Activated naive CD8-positive, alpha-beta T cell treated with anti-CD3 and anti-CD28 coated beads, Interleukin-2, amount 50 U/mL, for 16 hours (primary cell): ENCODE measurements around the gene RBM47.
"Not testable (repeated sequence)": the region's sequence is repeated elsewhere in the genome, so short reads cannot be mapped to it uniquely, and the experiment has no call there.

ENCODE experiments used
- DNase-seq: peaks from one replicate; pipeline ENCODE4 v3.0.0-alpha.2; 2020; ENCODE audit warnings: low read depth, low spot score

Gene RBM47

DNA sequence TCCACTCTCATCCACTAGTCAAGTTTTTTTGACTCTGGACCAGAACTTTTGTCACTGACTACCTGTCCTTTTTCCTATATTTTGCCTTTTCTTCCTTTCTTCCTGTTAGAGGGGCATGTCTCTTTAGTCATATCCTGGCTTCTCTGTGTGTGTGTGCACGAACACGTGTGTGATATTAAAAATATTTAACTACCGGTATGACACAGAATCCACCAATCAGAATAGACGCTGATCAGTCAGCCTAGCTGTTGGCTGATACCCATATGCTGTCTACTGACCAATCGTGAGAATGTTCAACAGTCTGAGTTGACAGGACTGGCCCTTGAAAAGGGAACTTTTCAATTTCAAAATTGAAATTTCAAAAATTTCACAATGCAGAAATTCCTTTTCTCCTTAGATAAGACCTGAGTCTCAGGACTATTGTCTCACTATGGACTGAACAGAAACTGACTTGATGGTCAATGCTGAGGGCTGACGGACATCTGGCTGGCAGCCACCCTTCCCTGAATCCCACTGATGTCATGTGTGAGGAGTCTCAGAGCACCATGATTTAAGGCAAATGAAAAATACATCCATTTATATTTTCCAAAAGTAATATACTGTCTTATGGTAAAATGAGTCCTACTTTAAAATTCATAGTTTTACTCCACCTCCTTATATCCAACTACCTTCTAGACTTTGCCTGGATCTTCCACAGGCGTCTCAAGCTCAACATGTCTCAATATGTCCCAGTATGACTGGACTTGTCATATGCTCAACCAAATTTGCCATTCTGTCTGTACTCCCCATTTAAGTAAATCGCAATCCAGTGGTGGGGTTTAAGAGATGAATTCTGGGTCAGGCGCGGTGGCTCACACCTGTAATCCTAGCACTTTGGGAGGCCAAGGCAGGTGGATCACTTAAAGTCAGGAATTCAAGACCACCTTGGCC, 216.5 kb downstream of the RBM47 start:
- no peak for DNase-seq

DNA sequence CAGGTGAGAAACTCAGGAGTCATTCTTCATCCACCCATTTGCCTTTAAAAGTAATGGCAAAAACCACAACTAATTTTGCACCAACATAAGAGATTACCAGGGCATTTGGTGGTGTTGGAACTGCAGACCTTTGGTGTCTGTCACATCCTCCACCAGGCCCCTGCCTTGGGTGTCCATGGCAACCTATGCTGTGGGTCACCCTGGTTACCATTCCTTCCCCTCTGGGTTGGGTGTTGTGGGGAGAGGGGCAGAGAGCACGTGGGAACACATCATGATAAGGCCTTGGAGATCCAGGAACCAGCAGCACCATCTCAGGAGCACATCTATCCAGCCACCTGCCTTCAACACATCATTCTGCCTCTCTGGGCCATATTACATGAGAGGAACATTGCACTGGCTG, 217.3 kb downstream of the RBM47 start:
- DNase-seq, result no peak

DNA sequence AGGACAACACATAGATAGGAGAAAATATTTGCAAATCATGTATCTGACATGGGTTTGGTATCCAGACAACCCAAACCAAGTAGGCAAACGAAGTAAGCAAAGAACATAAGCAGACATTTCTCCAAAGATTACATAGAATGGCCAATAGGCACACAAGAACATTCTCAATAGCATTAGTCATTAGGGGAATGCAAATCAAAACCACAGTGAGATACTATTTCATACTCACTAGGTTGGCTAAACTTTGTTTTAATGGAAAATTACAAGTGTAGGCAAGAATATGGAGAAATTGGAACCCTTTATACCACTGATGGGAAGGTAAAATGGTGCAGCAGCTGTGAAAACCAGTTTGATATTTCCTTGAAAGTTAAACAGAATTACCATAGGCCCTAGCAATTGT, 219.8 kb downstream of the RBM47 start:
- no peak for DNase-seq

DNA sequence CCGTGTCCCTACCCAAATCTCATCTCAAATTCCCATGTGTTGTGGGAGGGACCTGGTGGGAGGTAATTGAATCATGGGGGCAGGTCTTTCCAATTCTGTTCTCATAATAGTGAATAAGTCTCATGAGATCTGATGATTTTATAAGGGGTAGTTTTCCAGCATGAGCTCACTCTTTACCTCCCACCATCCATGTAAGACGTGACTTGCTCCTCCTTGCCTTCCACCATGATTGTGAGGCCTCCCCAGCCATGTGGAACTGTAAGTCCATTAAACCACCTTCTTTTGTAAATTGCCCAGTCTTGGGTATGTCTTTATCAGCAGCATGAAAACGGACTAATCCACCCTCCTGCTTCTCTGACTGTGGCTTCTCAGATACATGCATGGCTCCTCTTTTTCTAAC, 222.2 kb downstream of the RBM47 start:
- DNase-seq, result not testable (repeated sequence)

DNA sequence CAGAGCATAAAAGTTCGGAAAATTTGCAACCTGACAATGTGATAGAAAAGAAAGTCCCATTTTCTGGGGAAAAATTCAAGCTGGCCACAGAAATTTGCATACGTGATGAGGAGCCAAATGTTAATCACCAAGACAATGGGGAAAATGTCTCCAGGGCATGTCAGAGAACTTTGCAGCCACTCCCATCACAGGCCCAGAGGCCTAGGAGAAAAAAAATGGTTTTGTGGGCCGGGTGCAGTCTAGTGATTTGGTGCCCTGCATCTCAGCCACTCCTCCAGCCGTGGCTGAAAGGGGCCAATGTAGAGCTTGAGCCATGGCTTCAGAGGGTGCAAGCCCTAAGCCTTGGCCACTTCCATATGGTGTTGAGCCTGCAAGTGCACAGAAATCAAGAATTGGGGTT, 223.3 kb downstream of the RBM47 start:
- DNase-seq, result no peak

DNA sequence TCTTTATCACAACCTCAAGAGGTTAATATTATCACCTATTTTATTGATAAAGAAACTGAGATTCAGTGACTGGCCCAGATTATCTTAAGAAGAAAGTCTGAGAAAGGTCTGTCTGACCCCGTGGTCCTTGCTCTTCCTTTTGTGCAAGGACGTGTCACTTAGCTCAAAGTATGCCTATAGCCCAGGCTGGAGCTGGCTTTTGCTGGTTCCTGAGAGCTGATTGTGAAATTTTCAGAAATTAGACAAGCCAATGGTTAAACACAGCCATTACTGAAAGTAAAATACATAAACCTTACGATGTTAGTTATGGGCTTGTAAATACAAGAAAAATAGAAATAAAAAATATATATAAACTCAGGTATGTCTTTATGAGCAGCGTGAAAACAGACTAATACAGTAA, 224.5 kb downstream of the RBM47 start:
- DNase-seq, result no peak

DNA sequence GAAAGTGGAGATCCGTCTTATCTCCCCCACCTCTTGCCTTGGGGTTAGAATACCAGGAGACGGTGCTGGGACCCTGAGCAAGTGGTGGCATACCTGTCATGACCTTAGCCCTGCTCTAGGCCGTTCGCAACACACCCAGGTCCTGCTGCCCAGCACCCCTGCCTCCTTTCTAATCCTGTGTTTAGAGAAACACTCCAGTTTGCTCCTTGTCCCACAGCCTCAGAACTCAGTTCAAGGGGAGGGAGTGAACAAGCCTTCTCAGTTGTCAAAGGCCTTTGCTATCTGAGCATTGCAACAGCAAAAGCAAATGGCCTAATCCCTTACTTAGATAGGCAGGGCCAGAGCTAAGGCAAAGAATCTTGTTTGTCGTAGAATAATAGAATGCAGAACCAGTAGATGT, 226.6 kb downstream of the RBM47 start:
- DNase-seq, result no peak

DNA sequence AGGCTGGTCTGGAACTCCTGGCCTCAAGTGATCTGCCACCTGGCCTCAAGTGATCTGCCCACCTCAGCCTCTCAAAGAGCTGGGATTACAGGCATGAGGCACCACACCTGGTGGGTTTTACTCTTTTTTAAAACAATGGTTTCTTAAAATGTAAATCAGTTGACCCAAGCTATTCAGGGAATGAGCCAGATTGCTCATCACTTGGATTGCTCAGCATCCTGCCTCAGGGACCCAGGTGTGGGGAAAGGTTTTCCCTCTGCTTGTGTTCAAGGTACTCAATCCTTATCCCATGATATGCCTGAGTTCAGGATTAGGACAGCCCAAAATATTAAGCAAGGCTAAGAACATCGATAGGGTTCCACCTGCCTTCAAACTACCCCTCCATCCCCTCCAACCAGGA, 227.1 kb downstream of the RBM47 start:
- no peak for DNase-seq

DNA sequence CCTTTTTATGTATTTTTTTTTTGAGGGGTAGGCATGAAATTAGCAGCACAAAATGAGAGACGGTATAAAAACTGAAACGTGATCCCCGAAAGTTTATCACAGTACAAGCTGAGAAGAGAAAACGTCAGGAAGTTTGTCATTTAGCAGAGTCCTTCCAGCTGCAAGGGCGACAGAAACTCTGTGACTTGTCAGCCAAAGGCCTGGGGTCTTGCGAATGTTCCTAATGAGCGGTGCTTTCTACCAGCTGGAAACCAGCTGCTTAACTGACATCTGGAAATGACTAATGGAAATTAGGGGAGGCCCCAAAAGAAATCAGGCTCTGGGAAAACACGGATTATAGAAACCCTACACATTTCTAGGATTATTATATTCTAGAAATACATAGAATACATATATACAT, 228.0 kb downstream of the RBM47 start:
- DNase-seq, result no peak

DNA sequence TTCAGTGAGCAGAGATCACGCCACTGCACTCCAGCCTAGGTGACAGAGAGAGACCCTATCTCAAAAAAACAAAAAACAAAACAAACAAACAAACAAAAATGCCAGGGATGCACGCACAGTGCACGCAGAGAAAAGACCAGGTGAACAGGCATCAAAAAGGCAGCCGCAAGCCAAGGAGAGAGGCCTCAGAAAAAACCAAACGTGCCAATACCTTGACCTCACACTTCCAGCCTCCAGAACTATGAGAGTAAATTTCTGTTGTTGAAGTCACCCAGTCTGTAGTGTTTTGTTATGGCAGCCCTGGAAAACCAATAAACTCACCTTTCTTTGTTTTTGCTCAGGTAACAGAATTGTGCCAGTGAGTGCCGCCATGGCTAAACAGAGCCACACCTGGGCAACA, 228.6 kb downstream of the RBM47 start:
- no peak for DNase-seq

DNA sequence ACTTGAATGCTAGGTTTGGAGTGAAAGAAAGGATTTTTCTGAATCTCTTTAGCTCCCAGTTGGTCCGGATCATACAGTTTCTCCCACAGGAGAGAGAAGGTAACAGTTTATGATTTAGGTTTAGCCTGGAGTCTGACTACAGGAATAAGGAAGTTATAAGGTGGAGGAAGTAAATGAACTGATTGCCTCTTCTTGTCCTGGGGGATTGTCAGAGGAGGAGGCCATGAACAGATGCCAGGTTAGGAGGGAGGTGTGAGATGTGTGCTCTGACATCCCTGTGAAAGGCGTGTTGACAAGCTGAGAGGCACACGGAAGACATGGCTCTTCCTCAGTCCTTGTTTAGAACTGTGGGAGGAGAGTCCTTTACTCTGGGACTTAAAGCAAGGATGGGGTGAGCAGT, 230.1 kb downstream of the RBM47 start:
- DNase-seq, result no peak

DNA sequence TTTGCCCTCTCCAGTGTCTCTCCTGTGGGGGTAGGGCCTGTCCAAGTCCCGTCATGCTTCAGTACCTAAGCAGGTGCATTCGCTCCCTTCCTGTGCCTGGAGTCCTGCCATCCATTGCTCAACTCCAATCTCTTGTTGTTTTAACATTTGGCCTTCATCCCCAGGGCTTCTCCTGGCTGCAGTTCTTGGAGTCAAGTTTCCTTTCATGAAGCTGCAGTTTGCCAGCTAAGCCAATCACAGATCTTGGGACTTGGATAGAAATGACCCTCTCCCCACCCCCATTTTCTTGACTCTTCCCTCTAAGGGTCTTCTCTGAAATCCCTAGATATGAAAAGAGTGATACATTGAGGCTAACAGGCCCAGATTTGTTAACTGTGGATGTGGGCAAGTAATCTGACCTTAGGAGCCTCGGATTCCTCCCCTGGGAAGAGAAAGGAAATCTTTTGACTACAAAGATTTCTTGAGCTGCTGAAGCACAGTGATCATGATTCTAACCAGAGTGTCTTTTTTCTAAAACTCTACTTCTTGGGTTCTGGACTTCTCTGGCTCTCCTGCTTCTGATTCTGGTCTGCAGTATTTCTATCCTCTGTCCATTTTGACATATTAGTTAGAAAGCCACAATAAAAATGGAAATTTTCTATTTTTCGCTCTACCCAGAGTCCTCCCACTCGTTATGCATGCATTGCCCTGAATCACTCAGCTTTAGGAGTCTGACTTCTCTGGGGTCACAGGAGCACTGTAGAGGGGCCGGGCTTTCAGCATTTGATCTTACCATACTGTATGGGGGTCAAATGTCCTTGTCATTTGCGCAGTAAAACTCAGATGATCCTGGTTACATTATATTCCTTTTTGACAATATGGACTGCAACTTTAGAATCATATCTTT, 233.5 kb downstream of the RBM47 start:
- DNase-seq, result no peak

DNA sequence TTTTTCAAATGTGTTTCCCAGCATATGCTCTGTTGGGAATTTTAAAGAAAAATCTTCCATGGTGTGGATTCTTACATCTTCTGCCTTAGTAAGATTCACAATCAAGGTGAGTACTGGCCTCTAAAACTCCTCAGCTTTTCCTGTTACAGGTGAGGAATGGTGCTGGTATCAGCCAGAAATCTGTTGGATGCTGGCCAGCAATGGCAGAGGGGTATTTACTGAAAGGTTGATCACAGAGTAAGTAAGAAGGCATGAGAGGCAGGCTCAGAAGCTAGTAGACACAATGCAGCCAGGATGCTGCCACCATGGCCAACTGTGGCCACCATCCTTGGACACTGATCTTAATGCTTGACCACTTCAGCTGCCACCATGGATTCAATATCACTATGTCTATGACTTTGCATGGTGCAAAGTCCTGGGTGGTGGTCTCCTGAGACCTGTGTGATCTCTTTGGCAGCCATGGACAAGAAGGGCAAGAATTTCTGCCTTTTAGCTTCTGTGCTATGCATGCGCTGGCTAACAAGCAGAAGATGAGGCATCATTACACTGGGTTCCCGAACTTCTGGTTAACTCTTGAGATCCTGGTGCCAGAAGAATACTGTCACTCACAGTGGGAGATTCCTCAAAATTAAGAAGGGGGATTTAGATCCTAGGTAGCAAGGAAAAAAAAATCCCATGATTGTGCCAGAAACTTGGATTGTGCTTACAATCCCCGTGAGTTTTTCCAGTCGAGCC, 234.3 kb downstream of the RBM47 start:
- no peak for DNase-seq

DNA sequence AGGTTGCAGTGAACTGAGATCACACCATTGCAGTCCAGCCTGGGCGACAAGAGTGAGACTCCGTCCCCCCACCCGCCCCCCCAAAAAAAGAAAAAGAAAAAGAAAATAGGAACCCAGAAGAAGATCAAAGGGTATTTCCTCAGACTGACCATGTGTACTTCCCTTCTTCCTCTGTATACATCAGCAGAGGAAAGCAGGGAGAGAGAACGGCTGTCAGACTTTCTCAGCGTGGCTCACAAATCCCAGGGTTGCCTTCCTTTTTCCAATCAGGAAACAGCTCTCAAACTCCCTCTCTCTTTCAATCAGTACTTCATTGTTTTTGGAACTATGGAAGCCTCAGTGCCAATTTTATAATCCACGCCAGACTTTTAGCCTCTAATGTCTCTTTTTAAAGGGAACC, 235.4 kb downstream of the RBM47 start:
- no peak for DNase-seq

DNA sequence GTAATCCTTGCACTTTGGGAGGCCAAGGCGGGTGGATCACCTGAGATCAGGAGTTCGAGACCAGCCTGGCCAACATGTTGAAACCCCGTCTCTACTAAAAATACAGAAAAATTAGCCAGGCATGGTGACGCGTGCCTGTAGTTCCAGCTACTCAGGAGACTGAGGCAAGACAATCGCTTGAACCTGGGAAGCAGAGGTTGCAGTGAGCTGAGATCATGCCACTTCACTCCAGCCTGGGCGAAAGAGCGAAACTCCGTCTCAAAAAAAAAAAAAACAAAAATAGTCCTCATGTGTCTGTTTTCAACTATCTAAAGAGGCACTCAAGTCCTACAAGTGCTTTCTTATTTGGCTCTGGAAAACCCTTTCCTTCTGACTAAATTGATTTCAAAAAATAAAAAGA, 237.4 kb downstream of the RBM47 start:
- not testable (repeated sequence) for DNase-seq

DNA sequence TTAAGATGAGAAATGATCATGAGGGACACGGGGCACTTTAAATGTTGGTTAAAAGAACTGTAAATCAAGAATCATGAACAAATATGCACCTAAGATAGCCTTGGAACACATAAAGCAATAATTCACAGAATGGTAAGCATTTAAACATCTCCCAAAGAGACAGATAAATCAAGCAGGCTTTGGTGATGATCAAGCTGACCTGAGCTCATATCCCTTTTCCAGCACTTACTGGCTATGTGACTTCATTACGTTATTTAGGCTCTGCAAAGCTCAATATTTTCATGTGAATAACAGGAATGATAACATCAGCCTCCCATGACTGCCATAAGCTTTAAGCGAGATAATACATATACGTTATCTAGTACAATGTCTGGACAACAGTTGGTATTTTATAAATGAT, 239.7 kb downstream of the RBM47 start:
- no peak for DNase-seq

DNA sequence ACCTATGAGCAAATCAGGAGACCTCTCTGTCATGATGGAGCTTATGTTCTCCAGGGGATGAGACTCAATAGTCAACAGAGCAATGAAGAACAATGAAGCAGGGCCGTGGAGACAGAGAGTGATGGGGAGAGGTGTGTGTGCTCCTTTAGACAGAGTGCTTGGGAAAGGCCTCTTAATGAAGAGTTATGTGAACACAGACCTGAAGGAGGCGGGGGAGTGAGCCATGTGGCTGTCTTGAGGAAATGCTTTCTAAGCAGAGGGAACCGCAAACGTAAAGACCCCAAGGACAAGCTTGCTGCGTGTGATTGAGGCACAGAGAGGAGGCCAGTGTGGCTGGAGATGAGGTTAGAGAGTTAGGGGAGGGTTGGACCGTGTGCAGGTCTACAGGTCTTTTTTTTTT, 241.4 kb downstream of the RBM47 start:
- DNase-seq, result no peak

DNA sequence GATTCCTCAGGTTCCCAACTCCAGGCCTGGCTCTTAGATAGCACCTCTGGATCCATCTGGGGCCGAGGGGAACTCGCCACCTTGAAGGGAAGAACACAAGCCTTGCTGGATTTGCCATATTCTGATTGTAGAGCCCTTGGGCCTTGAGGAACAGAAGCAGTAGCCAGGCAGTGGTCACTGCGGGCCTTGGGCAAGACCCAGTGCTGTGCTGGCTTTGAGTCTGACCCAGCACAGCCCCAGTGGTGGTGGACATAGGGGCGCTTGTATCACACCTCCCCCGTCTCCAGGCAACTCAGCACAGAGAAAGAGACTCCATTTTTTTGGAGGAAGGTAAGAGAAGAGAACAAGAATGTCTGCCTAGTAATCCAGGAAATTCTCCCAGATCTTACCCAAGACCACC, 249.0 kb downstream of the RBM47 start:
- no peak for DNase-seq

DNA sequence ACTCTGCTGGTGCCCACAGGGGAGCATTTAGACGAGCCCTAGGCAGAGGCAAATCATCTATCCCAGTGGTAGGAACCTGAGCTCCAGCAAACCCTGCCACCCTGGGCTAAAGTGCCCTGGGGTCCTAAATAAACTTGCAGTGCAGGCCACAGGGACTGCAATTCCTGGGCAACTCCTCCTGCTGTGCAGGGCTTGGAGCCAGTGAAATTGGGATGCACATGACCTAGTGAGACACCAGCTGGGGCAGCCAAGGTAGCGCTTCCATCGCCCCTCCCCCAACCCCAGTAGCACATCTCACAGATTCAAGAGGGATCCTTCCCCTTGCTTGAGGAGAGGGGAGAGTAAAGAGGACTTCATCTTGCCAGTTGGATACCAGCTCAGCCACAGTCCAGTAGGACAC, 250.4 kb downstream of the RBM47 start:
- DNase-seq, result no peak

DNA sequence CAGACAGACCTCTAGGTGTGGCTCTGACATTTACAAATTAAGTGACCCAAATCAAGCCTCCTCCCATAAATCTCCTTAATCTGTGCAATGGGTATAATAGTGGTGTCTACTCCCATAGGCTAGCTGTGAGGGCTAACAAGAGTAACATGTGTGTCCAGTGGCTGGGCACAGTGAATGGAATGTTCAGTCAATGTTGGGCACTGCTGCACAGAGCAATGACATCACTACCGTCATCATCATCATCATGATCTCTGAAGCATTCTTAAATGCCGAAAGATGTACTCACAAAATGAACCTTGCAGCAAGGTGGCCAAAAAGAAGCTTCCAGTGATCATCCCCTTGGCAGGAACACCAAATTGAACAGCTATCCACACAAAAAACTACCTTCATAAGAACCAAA, 251.0 kb downstream of the RBM47 start:
- no peak for DNase-seq

DNA sequence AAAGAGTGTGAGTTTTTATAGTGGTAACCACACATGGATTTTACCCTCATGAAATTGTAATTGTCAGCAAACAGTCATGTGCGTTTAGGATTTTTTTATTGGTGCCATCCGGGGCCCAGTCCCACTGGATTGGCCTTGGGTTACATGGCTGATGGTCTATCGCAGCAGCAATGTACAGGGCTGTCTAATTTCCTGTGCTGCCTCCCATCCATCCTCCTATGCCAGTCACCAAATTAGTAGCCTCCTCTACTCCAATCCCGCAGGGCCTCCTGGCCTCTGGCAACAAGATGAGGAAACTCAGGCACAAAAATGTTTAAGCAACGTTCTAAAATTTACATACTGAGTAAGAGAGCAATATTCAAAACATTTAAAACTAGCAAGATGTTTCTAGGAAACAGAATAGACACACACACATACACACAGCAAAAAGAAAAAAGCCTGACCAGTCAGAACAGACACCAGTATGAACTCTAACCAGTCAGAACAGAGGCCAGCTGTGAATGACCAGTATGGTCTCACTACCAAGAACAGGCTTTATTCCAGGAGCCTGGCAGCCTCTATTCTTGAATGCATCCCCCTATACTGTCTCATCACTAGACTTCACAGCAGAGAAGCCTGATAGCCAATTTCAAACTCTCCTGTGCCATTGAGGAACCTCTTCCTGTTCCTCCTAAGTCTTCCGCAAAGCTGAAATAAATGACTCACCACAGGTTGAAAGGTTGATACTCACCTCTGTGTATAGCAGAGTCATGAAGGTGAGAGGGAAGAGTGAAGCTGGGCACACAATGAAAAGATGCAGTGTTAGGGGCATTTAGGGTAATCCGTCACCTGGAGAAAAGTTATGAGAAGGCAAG, 251.9 kb downstream of the RBM47 start:
- DNase-seq, result no peak
